Measurements from ENCODE around the gene RPUSD1. TPM values are rescaled to one million over a fixed set of nuclear protein-coding genes. Genes with fewer than 3 reads are reported as not detected.
A peak's percentile ranks its signal among the peaks of the same experiment; 100 is the strongest.

RPUSD1 gene
- total and polyA plus RNA-seq, 12 donors, result 1.1 to 40.1 (median 20.4) TPM

DNA sequence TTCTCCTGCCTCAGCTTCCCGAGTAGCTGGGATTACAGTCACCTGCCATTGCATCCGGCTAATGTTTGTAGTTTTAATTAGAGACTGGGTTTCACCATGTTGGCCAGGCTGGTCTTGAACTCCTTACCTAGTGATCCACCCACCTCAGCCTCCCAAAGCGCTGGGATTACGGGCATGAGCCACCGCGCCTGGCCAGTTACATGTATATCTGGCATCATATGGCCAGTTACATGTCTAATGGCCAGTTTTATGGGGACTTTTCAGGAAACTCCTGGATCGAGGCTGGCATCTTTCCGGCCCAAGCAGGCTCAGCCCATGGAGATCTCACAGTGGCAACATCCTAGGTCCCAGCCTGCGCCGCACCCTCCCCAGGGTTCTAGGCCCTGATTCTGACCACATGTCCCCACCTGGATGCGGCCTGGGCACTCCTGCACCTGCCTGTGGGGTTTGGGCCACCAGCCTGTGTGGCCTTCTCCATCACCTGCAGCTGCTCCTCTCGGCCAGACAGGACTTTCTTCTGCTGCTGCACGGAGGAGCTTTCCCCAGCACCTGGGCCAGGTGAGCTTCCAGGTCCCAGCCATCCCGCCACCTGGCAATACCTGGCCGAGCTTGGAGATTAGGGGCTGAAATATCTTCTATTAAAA is 46.1 kb downstream of the RPUSD1 start:
- TF ChIP-seq, protein P1, sequence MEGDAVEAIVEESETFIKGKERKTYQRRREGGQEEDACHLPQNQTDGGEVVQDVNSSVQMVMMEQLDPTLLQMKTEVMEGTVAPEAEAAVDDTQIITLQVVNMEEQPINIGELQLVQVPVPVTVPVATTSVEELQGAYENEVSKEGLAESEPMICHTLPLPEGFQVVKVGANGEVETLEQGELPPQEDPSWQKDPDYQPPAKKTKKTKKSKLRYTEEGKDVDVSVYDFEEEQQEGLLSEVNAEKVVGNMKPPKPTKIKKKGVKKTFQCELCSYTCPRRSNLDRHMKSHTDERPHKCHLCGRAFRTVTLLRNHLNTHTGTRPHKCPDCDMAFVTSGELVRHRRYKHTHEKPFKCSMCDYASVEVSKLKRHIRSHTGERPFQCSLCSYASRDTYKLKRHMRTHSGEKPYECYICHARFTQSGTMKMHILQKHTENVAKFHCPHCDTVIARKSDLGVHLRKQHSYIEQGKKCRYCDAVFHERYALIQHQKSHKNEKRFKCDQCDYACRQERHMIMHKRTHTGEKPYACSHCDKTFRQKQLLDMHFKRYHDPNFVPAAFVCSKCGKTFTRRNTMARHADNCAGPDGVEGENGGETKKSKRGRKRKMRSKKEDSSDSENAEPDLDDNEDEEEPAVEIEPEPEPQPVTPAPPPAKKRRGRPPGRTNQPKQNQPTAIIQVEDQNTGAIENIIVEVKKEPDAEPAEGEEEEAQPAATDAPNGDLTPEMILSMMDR (IDR thresholded peaks at IDR 0.05), result no peak
- TF ChIP-seq POLR2A (IDR thresholded peaks at IDR 0.05), result no peak
- Histone ChIP-seq H3K27me3 (no peaks in the 10 kb centered on the region), H3K36me3 (replicated peaks in 1 of 2) (peaks cover 0 to 2% of the 10 kb centered on the region in 2 donors), H3K27ac (no peak overlapping the region), H3K9me3 (replicated peaks in 1 of 3) (no peaks in the 10 kb centered on the region), H3K4me1 (replicated peaks in 1 of 2) (peaks cover 12% of the 10 kb centered on the region in 2 donors), H3K4me3 (no peak overlapping the region)
- intact Hi-C loops (cut with DNase I), result no loop called here
- DNase-seq, result peak in 1 of 7 donors; percentile 6
- 81 to 88% (median 83%) methylated on average over 12 to 15 of the region's 15 CpGs for WGBS, 4 donors

DNA sequence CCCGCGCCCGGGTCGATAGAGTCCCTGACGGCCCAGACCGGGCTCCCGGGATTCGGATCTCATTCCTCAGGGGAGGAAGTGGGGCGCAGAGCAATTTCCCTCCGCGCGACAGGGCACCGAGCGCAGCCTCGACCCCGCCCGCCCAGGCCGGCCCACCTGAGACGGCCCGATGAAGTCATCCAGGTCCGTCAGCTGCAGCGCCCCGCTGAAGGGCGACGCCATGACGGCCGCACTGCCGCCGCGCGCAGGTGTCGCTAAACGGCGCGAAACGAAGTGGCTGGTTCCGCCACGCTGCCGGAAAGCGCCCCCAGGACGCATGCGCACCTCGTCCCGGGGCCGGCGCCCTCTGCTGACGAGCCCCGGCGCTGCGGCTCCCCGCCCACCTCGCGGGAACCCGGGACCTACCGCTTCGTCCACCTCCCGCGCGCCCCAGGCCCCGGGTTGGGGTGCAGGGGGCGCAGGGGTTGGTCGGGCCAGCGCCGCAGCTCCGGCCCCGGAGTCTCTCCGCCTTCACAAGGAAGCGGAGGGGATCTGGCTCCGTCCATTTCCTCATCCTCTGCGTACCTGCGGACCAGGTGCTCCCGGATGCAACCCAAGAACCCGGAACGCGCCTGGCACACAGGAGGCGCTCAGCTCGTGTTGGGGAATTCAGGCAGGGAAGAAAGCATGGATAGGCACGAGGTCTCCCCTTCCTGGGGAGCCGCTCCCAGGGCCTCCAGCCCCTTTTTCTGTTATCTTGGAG is 47.2 kb downstream of the RPUSD1 start, which contains the start of gene CIAO3:
Gene CIAO3, minus strand, starts transcription at position 234 of the 742 bp plus-strand sequence. Its CDS starts 12 bp downstream, at position 222.
- Histone ChIP-seq H3K9me3 (replicated peaks in 1 of 3) (no peaks in the 10 kb centered on the region), H3K27ac (peak within 1 kb of the TSS in 3 of 5 donors; percentile 37 to 55 (median 43)), H3K4me3 (peak within 1 kb of the TSS; percentile 12 to 93 (median 60)), H3K36me3 (replicated peaks in 1 of 2) (peaks cover 0 to 14% of the 10 kb centered on the region in 2 donors), H3K27me3 (no peaks in the 10 kb centered on the region), H3K4me1 (replicated peaks in 1 of 2) (peaks cover 12% of the 10 kb centered on the region in 2 donors)
- peak; percentile 86 to 93 (median 90) for DNase-seq
- TF ChIP-seq, protein P1 (IDR thresholded peaks at IDR 0.05), result peak; percentile 43 to 96 (median 77)
- TF ChIP-seq POLR2A (IDR thresholded peaks at IDR 0.05), result peak in 1 of 2 donors; percentile 63
- intact Hi-C loops (cut with DNase I), result no loop called here
- 1 to 3% (median 1%) methylated on average over 11 to 79 of the region's 79 CpGs for WGBS, 4 donors

- 0 to 1% methylated on average over 19 to 22 of the region's 22 CpGs; no CpG with 5 or more reads in 2 of the 4 donors for WGBS, 4 donors
- intact Hi-C loops (cut with DNase I), result no loop called here
- Histone ChIP-seq H3K27ac (peak overlapping the region in 3 of 5 donors; percentile 37 to 55 (median 43)), H3K9me3 (replicated peaks in 1 of 3) (no peaks in the 10 kb centered on the region), H3K36me3 (replicated peaks in 1 of 2) (peaks cover 0 to 19% of the 10 kb centered on the region in 2 donors), H3K27me3 (no peaks in the 10 kb centered on the region), H3K4me3 (peak overlapping the region; percentile 12 to 93 (median 60)), H3K4me1 (replicated peaks in 1 of 2) (peaks cover 12% of the 10 kb centered on the region in 2 donors)
- no peak for DNase-seq
- no peak for TF ChIP-seq POLR2A (IDR thresholded peaks at IDR 0.05)
- TF ChIP-seq, protein P1 (IDR thresholded peaks at IDR 0.05), result no peak
Observed at GRCh38 chr16:740459-740763, 47.8 kb downstream of the RPUSD1 start.
